Measurements from ENCODE around the gene RIC3.
A peak's percentile ranks its signal among the peaks of the same experiment; 100 is the strongest.

RIC3 gene

GRCh38 chr11:8086001-8086479 is 82.8 kb downstream of the RIC3 start:
- DNase-seq, result no peak

- no peak for DNase-seq
These were observed 83.7 kb downstream of the RIC3 start for GRCh38 chr11:8085011-8085645.

GRCh38 chr11:8084352-8084751 is 84.5 kb downstream of the RIC3 start:
- DNase-seq, result no peak

GRCh38 chr11:8083871-8084281 is 84.9 kb downstream of the RIC3 start:
- DNase-seq, result no peak

GRCh38 chr11:8083088-8083395 is 85.8 kb downstream of the RIC3 start:
- DNase-seq, result no peak

GRCh38 chr11:8082391-8083087 is 86.3 kb downstream of the RIC3 start:
- no peak for DNase-seq

GRCh38 chr11:8081591-8082250 is 87.1 kb downstream of the RIC3 start:
- no peak for DNase-seq

GRCh38 chr11:8080674-8081590 is 87.9 kb downstream of the RIC3 start, which contains the start of gene TUB:
TUB (plus strand) TSS chr11:8081211; CDS start chr11:8081511, 300 bp downstream.
- peak; percentile 24 for DNase-seq

GRCh38 chr11:8080069-8080670 is 88.7 kb downstream of the RIC3 start:
- no peak for DNase-seq

GRCh38 chr11:8079111-8079675 is 89.6 kb downstream of the RIC3 start:
- no peak for DNase-seq

- DNase-seq, result no peak
These were observed 93.6 kb downstream of the RIC3 start for GRCh38 chr11:8075119-8075726.

- DNase-seq, result no peak
These were observed 96.9 kb downstream of the RIC3 start for GRCh38 chr11:8071616-8072581.

GRCh38 chr11:8070417-8071115 is 98.3 kb downstream of the RIC3 start:
- peak; percentile 69 for DNase-seq

- no peak for DNase-seq
These were observed 99.1 kb downstream of the RIC3 start for GRCh38 chr11:8069771-8070170.

- DNase-seq, result peak; percentile 68
These were observed 100.1 kb downstream of the RIC3 start for GRCh38 chr11:8068605-8069221.

GRCh38 chr11:8067929-8068575 is 100.8 kb downstream of the RIC3 start:
- no peak for DNase-seq

GRCh38 chr11:8067567-8067928 is 101.3 kb downstream of the RIC3 start:
- no peak for DNase-seq

- no peak for DNase-seq
These were observed 101.8 kb downstream of the RIC3 start for GRCh38 chr11:8066911-8067455.
